Measurements from ENCODE around the gene FAM200B.
A peak's percentile ranks its signal among the peaks of the same experiment; 100 is the strongest.

FAM200B gene

GRCh38 chr4:15694431-15694830 is 12.8 kb downstream of the FAM200B start:
- no peak overlapping the region for H3K4me3 ChIP-seq (ENCODE audit: low read depth, low read length)
- TF ChIP-seq, protein P1, sequence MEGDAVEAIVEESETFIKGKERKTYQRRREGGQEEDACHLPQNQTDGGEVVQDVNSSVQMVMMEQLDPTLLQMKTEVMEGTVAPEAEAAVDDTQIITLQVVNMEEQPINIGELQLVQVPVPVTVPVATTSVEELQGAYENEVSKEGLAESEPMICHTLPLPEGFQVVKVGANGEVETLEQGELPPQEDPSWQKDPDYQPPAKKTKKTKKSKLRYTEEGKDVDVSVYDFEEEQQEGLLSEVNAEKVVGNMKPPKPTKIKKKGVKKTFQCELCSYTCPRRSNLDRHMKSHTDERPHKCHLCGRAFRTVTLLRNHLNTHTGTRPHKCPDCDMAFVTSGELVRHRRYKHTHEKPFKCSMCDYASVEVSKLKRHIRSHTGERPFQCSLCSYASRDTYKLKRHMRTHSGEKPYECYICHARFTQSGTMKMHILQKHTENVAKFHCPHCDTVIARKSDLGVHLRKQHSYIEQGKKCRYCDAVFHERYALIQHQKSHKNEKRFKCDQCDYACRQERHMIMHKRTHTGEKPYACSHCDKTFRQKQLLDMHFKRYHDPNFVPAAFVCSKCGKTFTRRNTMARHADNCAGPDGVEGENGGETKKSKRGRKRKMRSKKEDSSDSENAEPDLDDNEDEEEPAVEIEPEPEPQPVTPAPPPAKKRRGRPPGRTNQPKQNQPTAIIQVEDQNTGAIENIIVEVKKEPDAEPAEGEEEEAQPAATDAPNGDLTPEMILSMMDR (IDR thresholded peaks at IDR 0.05; ENCODE audit: low read depth, low read length, missing control alignments), result no peak
- no peak for DNase-seq (ENCODE audit: low read depth)

DNA sequence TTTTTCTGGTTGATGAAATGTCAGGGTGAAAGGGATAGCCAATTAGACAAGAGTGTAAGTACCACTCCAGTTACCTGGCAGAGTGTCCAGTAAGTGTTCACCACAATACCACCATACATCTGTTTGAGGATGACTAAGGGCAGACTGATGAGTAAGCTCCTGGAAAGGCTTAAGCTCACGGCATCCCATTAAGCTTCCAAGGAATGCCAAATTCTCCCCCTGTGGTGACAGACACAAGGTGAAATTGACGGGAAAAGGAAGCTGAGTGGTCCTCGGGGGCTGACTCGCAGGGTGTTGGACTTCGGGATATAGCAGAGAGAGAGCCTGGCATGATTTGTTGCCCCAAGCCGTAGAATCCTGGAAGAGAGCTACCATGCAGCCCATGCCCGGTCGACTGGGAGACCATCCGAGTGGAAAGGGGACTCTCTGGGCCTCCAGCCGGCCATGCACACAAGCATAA is 13.6 kb downstream of the FAM200B start:
- no peak for DNase-seq (ENCODE audit: low read depth)
- TF ChIP-seq, protein P1 (IDR thresholded peaks at IDR 0.05; ENCODE audit: low read depth, low read length, missing control alignments), result no peak
- H3K4me3 ChIP-seq (ENCODE audit: low read depth, low read length), result no peak overlapping the region

DNA sequence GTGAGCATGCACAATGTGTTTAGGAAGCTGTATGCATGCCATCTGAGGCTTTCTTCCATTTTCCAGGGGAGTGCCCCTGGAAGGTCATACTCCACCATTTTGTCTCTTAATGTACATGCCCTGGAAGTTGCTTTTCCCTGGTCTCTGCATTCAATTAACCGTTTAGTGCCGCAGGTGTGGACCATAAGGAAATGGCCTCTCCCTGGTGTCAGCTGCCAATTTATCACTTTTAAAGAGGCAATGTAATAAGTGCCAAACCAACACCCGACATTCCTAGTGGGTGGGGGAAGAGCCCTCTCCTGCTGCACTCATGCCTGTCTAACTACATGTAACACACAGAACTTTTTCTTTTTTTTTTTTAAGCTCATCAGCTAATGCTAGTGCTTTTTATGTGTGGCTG is 14.1 kb downstream of the FAM200B start:
- TF ChIP-seq, protein P1 (IDR thresholded peaks at IDR 0.05; ENCODE audit: low read depth, low read length, missing control alignments), result no peak
- H3K4me3 ChIP-seq (ENCODE audit: low read depth, low read length), result no peak overlapping the region
- no peak for DNase-seq (ENCODE audit: low read depth)

DNA sequence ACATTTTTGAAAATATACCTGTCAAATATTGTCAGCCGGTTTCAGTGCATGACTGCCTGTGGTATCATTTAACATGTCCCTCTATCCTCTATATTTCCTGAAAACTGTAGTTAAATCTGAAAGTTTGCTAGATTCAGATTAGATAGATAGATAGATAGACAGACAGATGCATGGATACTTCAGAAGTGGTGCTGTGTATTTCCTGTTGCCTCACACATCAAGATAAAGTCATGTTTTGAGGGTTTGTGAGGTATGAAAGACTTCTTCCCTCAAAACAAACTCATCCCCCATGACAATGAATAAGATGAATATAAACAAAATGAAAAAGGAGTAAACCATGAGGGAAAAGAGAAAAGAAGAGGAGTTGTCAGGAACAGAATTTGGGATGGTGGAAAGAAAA is 15.2 kb downstream of the FAM200B start:
- H3K4me3 ChIP-seq (ENCODE audit: low read depth, low read length), result no peak overlapping the region
- no peak for DNase-seq (ENCODE audit: low read depth)
- TF ChIP-seq, protein P1 (IDR thresholded peaks at IDR 0.05; ENCODE audit: low read depth, low read length, missing control alignments), result no peak

DNA sequence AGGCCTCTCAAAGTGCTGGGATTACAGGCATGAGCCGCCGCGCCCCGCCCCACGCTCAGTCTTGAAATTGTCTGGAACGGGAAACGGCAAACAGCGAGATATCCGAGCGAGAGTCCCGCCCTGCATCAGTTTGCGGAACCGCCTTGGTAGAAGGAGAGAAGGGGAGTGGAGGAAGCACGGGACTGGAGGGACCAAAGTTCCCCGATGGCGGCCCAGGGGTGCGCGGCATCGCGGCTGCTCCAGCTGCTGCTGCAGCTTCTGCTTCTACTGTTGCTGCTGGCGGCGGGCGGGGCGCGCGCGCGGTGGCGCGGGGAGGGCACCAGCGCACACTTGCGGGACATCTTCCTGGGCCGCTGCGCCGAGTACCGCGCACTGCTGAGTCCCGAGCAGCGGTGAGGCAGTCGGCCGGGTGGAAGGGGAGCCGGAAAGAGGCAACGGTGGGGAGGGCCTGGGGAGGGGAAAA is 21.3 kb downstream of the FAM200B start, which contains the start of gene BST1:
TSS of gene BST1 (plus strand) at position 125 of the 463 bp plus-strand sequence. CDS start at position 205, 80 bp downstream.
- TF ChIP-seq, protein P1 (IDR thresholded peaks at IDR 0.05; ENCODE audit: low read depth, low read length, missing control alignments), result no peak
- peak within 1 kb of the TSS; percentile 54 for H3K4me3 ChIP-seq (ENCODE audit: low read depth, low read length)
- no peak for DNase-seq (ENCODE audit: low read depth)

DNA sequence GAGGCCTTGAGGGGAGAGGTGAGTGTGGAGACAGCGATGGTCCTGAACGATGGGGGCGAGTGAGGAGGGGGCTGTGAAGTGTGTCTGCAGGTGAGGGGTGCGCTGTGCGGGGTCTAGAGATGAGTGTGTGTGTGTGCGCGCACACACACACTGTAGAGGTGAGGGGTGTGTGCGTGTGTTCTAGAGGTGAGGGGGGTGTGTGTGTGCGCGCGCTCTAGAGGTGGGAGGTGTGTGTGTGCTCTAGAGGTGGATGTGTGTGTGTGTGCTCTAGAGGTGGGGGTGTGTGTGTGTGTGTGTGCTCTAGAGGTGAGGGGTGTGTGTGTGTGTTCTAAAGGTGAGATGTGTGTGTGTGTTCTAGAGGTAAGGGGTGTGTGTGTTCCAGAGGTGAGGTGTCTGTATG is 21.8 kb downstream of the FAM200B start:
- H3K4me3 ChIP-seq (ENCODE audit: low read depth, low read length), result no peak overlapping the region
- DNase-seq (ENCODE audit: low read depth), result no peak
- TF ChIP-seq, protein P1 (IDR thresholded peaks at IDR 0.05; ENCODE audit: low read depth, low read length, missing control alignments), result no peak

DNA sequence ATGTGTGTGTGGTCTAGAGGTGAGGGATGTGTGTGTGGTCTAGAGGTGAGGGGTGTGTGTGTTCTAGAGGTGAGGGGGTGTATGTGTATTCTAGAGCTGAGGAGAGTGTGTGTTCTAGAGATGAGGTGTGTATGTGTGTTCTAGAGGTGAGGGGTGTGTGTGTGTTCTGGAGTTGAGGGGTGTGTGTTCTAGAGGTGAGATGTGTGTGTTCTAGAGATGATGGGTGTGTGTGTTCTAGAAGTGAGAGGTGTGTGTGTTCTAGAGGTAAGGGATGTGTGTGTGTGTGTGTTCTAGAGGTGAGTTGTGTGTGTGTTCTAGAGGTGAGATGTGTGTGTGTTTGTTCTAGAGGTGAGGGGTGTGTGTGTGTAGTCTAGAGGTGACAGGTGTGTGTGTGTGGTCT is 22.5 kb downstream of the FAM200B start:
- TF ChIP-seq, protein P1 (IDR thresholded peaks at IDR 0.05; ENCODE audit: low read depth, low read length, missing control alignments), result no peak
- no peak overlapping the region for H3K4me3 ChIP-seq (ENCODE audit: low read depth, low read length)
- no peak for DNase-seq (ENCODE audit: low read depth)

Measured in GM12864 (cell line).